Hematopoietic multipotent progenitor cell treated with erythropoietin and hydrocortisone succinate and interleukin-3 and kit ligand, for 8 days (in vitro differentiated cells): ENCODE data around the gene PRKCA.

Source experiments
- DNase-seq: peaks from one replicate; pipeline ENCODE4 v3.0.0-alpha.2; 2015

Gene PRKCA

GRCh38 chr17:66831383-66832210 lies 529.2 kb downstream of the PRKCA start:
- DNase-seq: no peak

GRCh38 chr17:66833201-66833600 lies 530.8 kb downstream of the PRKCA start:
- DNase-seq: no peak

GRCh38 chr17:66834426-66834918 lies 532.1 kb downstream of the PRKCA start:
- no peak for DNase-seq

GRCh38 chr17:66834919-66835454 lies 532.6 kb downstream of the PRKCA start, which contains the start of gene CACNG5:
Gene CACNG5 (plus strand): TSS chr17:66835117. CDS start chr17:66877333, 42,216 bp downstream.
- no peak for DNase-seq

GRCh38 chr17:66835476-66835875 lies 533.1 kb downstream of the PRKCA start:
- DNase-seq: no peak

GRCh38 chr17:66836063-66837005 lies 533.9 kb downstream of the PRKCA start:
- no peak for DNase-seq

GRCh38 chr17:66837226-66837625 lies 534.8 kb downstream of the PRKCA start:
- no peak for DNase-seq

- no peak for DNase-seq
Observed at GRCh38 chr17:66837885-66838665, 535.7 kb downstream of the PRKCA start.

- no peak for DNase-seq
Observed at GRCh38 chr17:66839616-66840015, 537.2 kb downstream of the PRKCA start.

GRCh38 chr17:66840061-66840460 lies 537.6 kb downstream of the PRKCA start:
- no peak for DNase-seq

GRCh38 chr17:66841328-66841727 lies 538.9 kb downstream of the PRKCA start:
- DNase-seq: no peak

GRCh38 chr17:66841744-66842143 lies 539.3 kb downstream of the PRKCA start:
- DNase-seq: no peak

- no peak for DNase-seq
Observed at GRCh38 chr17:66842505-66842904, 540.1 kb downstream of the PRKCA start.

- no peak for DNase-seq
Observed at GRCh38 chr17:66842959-66843358, 540.5 kb downstream of the PRKCA start.

- no peak for DNase-seq
Observed at GRCh38 chr17:66843627-66844026, 541.2 kb downstream of the PRKCA start.

GRCh38 chr17:66847704-66848103 lies 545.3 kb downstream of the PRKCA start:
- DNase-seq: no peak

- DNase-seq: no peak
Observed at GRCh38 chr17:66848496-66848895, 546.1 kb downstream of the PRKCA start.

GRCh38 chr17:66849032-66849655 lies 546.7 kb downstream of the PRKCA start:
- DNase-seq: no peak

- no peak for DNase-seq
Observed at GRCh38 chr17:66849851-66850580, 547.6 kb downstream of the PRKCA start.

- no peak for DNase-seq
Observed at GRCh38 chr17:66850692-66851091, 548.3 kb downstream of the PRKCA start.

GRCh38 chr17:66855204-66855603 lies 552.8 kb downstream of the PRKCA start:
- DNase-seq: no peak
